Stomach (tissue), 4 donors: ENCODE data around the gene POU1F1.

Experiments
- EP300 ChIP-seq: sonication (generic); formaldehyde crosslinking; IDR thresholded peaks from one replicate; pipeline ENCODE4 v1.6.1; 2017; ENCODE audit warnings: antibody characterized with exemption
- POLR2A ChIP-seq, 4 donors: fragments of 450-650 bp; IDR thresholded peaks; one replicate each; pipeline ENCODE4 v1.6.1; 2016; ENCODE audit warnings: antibody characterized with exemption in 4 of 4, control low read depth in 2 of 4, mild to moderate bottlenecking in 1 of 4, moderate library complexity in 1 of 4
- POLR2AphosphoS5 ChIP-seq, 3 donors: sonication (generic); formaldehyde crosslinking; IDR thresholded peaks; one replicate each; pipeline ENCODE4 v1.6.1; 2016; ENCODE audit warnings: antibody characterized with exemption in 3 of 3
- TF ChIP-seq, protein P1 (sequence below), 7 experiments: fragments of 450-650 bp in 4 of 7; fragments of 200-600 bp in 3 of 7; sonication (generic) in 3 of 7; IDR thresholded peaks; one replicate each; pipeline ENCODE4 v1.5.1; 2016 to 2019; ENCODE audit warnings: antibody characterized with exemption in 7 of 7, control low read depth in 2 of 7, mild to moderate bottlenecking in 1 of 7

DNA sequence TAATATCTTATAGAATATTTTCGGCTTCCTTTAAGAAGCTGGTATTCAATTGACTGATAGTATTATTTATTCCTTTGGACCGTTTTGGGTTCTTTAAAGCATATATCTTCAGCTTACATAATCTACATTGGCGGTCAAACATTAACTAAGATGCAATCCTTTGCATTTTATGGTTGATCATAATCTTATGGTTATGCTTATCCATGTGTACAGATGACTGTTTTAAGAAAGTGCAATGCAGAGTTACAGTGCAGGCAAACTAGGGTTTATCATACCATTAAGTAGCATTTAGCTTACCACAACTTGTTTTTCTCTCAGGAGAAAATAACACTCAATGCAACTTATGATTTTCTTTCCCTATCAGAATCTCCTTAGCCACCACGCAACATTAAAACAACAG, 41.4 kb upstream of the POU1F1 start:
- TF ChIP-seq EP300 (no peak), POLR2A (IDR thresholded peaks at IDR 0.05) (no peak), POLR2AphosphoS5 (IDR thresholded peaks at IDR 0.05) (no peak)
- TF ChIP-seq, protein P1, sequence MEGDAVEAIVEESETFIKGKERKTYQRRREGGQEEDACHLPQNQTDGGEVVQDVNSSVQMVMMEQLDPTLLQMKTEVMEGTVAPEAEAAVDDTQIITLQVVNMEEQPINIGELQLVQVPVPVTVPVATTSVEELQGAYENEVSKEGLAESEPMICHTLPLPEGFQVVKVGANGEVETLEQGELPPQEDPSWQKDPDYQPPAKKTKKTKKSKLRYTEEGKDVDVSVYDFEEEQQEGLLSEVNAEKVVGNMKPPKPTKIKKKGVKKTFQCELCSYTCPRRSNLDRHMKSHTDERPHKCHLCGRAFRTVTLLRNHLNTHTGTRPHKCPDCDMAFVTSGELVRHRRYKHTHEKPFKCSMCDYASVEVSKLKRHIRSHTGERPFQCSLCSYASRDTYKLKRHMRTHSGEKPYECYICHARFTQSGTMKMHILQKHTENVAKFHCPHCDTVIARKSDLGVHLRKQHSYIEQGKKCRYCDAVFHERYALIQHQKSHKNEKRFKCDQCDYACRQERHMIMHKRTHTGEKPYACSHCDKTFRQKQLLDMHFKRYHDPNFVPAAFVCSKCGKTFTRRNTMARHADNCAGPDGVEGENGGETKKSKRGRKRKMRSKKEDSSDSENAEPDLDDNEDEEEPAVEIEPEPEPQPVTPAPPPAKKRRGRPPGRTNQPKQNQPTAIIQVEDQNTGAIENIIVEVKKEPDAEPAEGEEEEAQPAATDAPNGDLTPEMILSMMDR (IDR thresholded peaks at IDR 0.05): no peak
